GM12891 (cell line): ENCODE data around the gene HAPSTR1.

ENCODE experiments used
- POLR2A ChIP-seq: IDR thresholded peaks from 2 replicates; pipeline ENCODE4 v1.6.1; 2011; ENCODE audit warnings: low read depth, low read length, control low read depth
- POLR2AphosphoS5 ChIP-seq: IDR thresholded peaks from 2 replicates; pipeline ENCODE4 v1.6.1; 2011; ENCODE audit warnings: low read depth, low read length, control low read depth
- POU2F2 ChIP-seq: IDR thresholded peaks from 2 replicates; pipeline ENCODE4 v1.6.1; 2011; ENCODE audit warnings: low read depth, mild to moderate bottlenecking, control low read depth, low read length, moderate library complexity
- SPI1 ChIP-seq: IDR thresholded peaks from 2 replicates; pipeline ENCODE4 v1.6.1; 2011; ENCODE audit warnings: low read depth, low read length, control low read depth
- TAF1 ChIP-seq: IDR thresholded peaks from 2 replicates; pipeline ENCODE4 v1.6.1; 2011; ENCODE audit warnings: low read depth, low read length, control low read depth

- TF ChIP-seq POLR2A (no peak), POLR2AphosphoS5 (no peak), TAF1 (no peak), POU2F2 (no peak), SPI1 (no peak)
Measured at GRCh38 chr16:9061358-9061813, 30.1 kb upstream of the HAPSTR1 start.
